WTC11 (cell line): ENCODE measurements around the gene MNAT1. TPM values are rescaled to one million over a fixed set of nuclear protein-coding genes. Genes with fewer than 3 reads are reported as not detected.

Experiments used
- FOXJ3 ChIP-seq: sonication (generic); formaldehyde crosslinking; IDR thresholded peaks from 2 replicates; pipeline ENCODE4 v1.9.0; 2021; ENCODE audit warnings: missing genetic modification reagents, mild to moderate bottlenecking, borderline replicate concordance
- JUN ChIP-seq: sonication (generic); formaldehyde crosslinking; IDR thresholded peaks from 2 replicates; pipeline ENCODE4 v1.8.0; 2023; ENCODE audit warnings: mild to moderate bottlenecking, missing genetic modification reagents
- MYBL2 ChIP-seq: sonication (generic); formaldehyde crosslinking; IDR thresholded peaks from 2 replicates; pipeline ENCODE4 v1.8.1; 2023; ENCODE audit warnings: mild to moderate bottlenecking, moderate library complexity, missing genetic modification reagents
- NFATC4 ChIP-seq: fragments of 250-450 bp; sonication (Bioruptor Pico); IDR thresholded peaks from 2 replicates; pipeline ENCODE4 v1.9.0; 2021; ENCODE audit warnings: mild to moderate bottlenecking
- OVOL2 ChIP-seq: fragments of 250-450 bp; sonication (Bioruptor Pico); IDR thresholded peaks from 2 replicates; pipeline ENCODE4 v1.9.0; 2021; ENCODE audit warnings: mild to moderate bottlenecking, borderline replicate concordance
- PRRX2 ChIP-seq: fragments of 250-450 bp; sonication (Bioruptor Pico); IDR thresholded peaks from 2 replicates; pipeline ENCODE4 v1.8.0; 2021; ENCODE audit warnings: mild to moderate bottlenecking
- RELA ChIP-seq: sonication (generic); formaldehyde crosslinking; IDR thresholded peaks from 2 replicates; pipeline ENCODE4 v1.8.1; 2022; ENCODE audit warnings: missing genetic modification reagents, mild to moderate bottlenecking, borderline replicate concordance
- RORB ChIP-seq: fragments of 250-450 bp; sonication (Bioruptor Pico); IDR thresholded peaks from 2 replicates; pipeline ENCODE4 v1.9.0; 2021; ENCODE audit warnings: mild to moderate bottlenecking
- TEAD4 ChIP-seq: sonication (generic); formaldehyde crosslinking; IDR thresholded peaks from 2 replicates; pipeline ENCODE4 v1.8.0; 2022; ENCODE audit warnings: mild to moderate bottlenecking, missing genetic modification reagents
- ZNF121 ChIP-seq: sonication (generic); formaldehyde crosslinking; IDR thresholded peaks from 2 replicates; pipeline ENCODE4 v1.8.0; 2023; ENCODE audit warnings: missing genetic modification reagents
- ZNF423 ChIP-seq: fragments of 250-450 bp; sonication (Bioruptor Pico); IDR thresholded peaks from 2 replicates; pipeline ENCODE4 v2.1.2; 2022; ENCODE audit warnings: mild to moderate bottlenecking, moderate library complexity
- total RNA-seq: library from RNA; stranded (reverse); gene quantifications from 3 replicates; pipeline ENCODE4 v1.2.3, GENCODE V29; 2021
- TF ChIP-seq, protein P1 (sequence below): fragments of 200-600 bp; IDR thresholded peaks from 2 replicates; pipeline ENCODE4 v1.8.0; 2022; ENCODE audit warnings: antibody characterized with exemption
- TF ChIP-seq, protein P2 (sequence below): sonication (generic); formaldehyde crosslinking; IDR thresholded peaks from 2 replicates; pipeline ENCODE4 v1.8.1; 2023; ENCODE audit warnings: mild to moderate bottlenecking, missing genetic modification reagents, moderate library complexity
- TF ChIP-seq, protein P3 (sequence below): sonication (generic); formaldehyde crosslinking; conservative IDR thresholded peaks from 2 replicates; pipeline ENCODE4 v1.8.1; 2023; ENCODE audit warnings: mild to moderate bottlenecking, low read depth, missing genetic modification reagents, moderate library complexity
- TF ChIP-seq, protein P4 (sequence below): sonication (generic); formaldehyde crosslinking; IDR thresholded peaks from 2 replicates; pipeline ENCODE4 v1.8.1; 2022; ENCODE audit warnings: low read depth, missing genetic modification reagents, borderline replicate concordance
- TF ChIP-seq, protein P5 (sequence below): fragments of 250-450 bp; sonication (Bioruptor Pico); IDR thresholded peaks from 2 replicates; pipeline ENCODE4 v2.1.2; 2022; ENCODE audit warnings: mild to moderate bottlenecking, moderate library complexity
- TF ChIP-seq, protein P6 (sequence below): fragments of 250-450 bp; sonication (Bioruptor Pico); IDR thresholded peaks from 2 replicates; pipeline ENCODE4 v1.9.0; 2021; ENCODE audit warnings: mild to moderate bottlenecking, borderline replicate concordance
- TF ChIP-seq, protein P7 (sequence below): sonication (generic); formaldehyde crosslinking; IDR thresholded peaks from 2 replicates; pipeline ENCODE4 v1.8.1; 2023; ENCODE audit warnings: mild to moderate bottlenecking, missing genetic modification reagents, borderline replicate concordance

The MNAT1 gene
- total RNA-seq, 1 experiment from 2014 or later, result 59.0 TPM

DNA sequence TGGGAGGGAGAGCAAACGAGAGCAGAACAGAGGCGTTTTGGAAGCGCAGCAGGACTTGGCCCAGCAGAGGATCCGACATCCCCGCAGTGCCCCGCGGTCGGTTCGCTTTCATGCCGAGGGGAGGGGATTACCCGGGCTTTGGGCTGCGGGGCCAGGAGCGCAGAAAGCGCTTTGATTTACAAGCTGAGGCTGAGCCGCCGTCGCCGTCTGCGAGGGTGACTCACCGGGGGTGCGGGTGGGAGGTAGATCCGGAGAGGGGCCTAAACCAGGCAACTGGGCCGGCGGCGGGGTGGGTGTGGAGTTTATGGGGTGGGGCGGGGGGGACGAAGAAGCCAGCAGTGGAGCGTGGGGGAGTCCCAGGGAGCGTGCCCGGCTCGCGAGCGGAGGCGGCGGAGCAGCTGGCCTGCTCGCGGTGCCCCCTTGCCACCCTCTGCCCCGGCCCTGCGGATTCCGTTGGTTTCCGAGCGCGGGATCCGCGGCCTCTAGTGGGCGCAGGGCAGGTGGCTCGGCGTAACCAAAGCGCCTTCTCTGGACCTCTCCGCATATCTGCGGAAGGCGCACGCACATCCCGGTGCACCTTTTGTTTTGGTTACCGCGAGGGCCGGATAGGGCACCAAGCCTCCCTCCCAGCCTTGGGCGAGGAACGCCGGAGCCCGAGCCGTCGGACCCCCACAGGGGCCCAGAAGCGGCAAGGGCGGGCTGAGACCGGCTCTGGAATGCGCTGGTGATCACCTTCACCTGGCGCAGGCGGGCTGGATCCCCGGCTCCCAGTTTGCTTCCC is 13.0 kb upstream of the MNAT1 start (continued):
- TF ChIP-seq, protein P1, sequence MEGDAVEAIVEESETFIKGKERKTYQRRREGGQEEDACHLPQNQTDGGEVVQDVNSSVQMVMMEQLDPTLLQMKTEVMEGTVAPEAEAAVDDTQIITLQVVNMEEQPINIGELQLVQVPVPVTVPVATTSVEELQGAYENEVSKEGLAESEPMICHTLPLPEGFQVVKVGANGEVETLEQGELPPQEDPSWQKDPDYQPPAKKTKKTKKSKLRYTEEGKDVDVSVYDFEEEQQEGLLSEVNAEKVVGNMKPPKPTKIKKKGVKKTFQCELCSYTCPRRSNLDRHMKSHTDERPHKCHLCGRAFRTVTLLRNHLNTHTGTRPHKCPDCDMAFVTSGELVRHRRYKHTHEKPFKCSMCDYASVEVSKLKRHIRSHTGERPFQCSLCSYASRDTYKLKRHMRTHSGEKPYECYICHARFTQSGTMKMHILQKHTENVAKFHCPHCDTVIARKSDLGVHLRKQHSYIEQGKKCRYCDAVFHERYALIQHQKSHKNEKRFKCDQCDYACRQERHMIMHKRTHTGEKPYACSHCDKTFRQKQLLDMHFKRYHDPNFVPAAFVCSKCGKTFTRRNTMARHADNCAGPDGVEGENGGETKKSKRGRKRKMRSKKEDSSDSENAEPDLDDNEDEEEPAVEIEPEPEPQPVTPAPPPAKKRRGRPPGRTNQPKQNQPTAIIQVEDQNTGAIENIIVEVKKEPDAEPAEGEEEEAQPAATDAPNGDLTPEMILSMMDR, result no peak
- TF ChIP-seq, protein P2, sequence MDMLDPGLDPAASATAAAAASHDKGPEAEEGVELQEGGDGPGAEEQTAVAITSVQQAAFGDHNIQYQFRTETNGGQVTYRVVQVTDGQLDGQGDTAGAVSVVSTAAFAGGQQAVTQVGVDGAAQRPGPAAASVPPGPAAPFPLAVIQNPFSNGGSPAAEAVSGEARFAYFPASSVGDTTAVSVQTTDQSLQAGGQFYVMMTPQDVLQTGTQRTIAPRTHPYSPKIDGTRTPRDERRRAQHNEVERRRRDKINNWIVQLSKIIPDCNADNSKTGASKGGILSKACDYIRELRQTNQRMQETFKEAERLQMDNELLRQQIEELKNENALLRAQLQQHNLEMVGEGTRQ (CRISPR knock-in tag), result no peak
- TF ChIP-seq TEAD4 (CRISPR knock-in tag) (no peak), ZNF121 (no peak), NFATC4 (CRISPR knock-in tag) (no peak), FOXJ3 (CRISPR knock-in tag) (no peak), JUN (no peak), OVOL2 (CRISPR knock-in tag) (no peak), RELA (CRISPR knock-in tag) (no peak), MYBL2 (CRISPR knock-in tag) (no peak), ZNF423 (CRISPR knock-in tag) (peak; percentile 49; the same call in 1 of the 2 replicates), RORB (CRISPR knock-in tag) (no peak), PRRX2 (CRISPR knock-in tag) (no peak)
- TF ChIP-seq, protein P3, sequence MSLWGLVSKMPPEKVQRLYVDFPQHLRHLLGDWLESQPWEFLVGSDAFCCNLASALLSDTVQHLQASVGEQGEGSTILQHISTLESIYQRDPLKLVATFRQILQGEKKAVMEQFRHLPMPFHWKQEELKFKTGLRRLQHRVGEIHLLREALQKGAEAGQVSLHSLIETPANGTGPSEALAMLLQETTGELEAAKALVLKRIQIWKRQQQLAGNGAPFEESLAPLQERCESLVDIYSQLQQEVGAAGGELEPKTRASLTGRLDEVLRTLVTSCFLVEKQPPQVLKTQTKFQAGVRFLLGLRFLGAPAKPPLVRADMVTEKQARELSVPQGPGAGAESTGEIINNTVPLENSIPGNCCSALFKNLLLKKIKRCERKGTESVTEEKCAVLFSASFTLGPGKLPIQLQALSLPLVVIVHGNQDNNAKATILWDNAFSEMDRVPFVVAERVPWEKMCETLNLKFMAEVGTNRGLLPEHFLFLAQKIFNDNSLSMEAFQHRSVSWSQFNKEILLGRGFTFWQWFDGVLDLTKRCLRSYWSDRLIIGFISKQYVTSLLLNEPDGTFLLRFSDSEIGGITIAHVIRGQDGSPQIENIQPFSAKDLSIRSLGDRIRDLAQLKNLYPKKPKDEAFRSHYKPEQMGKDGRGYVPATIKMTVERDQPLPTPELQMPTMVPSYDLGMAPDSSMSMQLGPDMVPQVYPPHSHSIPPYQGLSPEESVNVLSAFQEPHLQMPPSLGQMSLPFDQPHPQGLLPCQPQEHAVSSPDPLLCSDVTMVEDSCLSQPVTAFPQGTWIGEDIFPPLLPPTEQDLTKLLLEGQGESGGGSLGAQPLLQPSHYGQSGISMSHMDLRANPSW, result no peak
- TF ChIP-seq, protein P4, sequence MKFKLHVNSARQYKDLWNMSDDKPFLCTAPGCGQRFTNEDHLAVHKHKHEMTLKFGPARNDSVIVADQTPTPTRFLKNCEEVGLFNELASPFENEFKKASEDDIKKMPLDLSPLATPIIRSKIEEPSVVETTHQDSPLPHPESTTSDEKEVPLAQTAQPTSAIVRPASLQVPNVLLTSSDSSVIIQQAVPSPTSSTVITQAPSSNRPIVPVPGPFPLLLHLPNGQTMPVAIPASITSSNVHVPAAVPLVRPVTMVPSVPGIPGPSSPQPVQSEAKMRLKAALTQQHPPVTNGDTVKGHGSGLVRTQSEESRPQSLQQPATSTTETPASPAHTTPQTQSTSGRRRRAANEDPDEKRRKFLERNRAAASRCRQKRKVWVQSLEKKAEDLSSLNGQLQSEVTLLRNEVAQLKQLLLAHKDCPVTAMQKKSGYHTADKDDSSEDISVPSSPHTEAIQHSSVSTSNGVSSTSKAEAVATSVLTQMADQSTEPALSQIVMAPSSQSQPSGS (CRISPR knock-in tag), result no peak
- TF ChIP-seq, protein P5, sequence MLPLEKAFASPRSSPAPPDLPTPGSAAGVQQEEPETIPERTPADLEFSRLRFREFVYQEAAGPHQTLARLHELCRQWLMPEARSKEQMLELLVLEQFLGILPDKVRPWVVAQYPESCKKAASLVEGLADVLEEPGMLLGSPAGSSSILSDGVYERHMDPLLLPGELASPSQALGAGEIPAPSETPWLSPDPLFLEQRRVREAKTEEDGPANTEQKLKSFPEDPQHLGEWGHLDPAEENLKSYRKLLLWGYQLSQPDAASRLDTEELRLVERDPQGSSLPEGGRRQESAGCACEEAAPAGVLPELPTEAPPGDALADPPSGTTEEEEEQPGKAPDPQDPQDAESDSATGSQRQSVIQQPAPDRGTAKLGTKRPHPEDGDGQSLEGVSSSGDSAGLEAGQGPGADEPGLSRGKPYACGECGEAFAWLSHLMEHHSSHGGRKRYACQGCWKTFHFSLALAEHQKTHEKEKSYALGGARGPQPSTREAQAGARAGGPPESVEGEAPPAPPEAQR, result no peak
- TF ChIP-seq, protein P6, sequence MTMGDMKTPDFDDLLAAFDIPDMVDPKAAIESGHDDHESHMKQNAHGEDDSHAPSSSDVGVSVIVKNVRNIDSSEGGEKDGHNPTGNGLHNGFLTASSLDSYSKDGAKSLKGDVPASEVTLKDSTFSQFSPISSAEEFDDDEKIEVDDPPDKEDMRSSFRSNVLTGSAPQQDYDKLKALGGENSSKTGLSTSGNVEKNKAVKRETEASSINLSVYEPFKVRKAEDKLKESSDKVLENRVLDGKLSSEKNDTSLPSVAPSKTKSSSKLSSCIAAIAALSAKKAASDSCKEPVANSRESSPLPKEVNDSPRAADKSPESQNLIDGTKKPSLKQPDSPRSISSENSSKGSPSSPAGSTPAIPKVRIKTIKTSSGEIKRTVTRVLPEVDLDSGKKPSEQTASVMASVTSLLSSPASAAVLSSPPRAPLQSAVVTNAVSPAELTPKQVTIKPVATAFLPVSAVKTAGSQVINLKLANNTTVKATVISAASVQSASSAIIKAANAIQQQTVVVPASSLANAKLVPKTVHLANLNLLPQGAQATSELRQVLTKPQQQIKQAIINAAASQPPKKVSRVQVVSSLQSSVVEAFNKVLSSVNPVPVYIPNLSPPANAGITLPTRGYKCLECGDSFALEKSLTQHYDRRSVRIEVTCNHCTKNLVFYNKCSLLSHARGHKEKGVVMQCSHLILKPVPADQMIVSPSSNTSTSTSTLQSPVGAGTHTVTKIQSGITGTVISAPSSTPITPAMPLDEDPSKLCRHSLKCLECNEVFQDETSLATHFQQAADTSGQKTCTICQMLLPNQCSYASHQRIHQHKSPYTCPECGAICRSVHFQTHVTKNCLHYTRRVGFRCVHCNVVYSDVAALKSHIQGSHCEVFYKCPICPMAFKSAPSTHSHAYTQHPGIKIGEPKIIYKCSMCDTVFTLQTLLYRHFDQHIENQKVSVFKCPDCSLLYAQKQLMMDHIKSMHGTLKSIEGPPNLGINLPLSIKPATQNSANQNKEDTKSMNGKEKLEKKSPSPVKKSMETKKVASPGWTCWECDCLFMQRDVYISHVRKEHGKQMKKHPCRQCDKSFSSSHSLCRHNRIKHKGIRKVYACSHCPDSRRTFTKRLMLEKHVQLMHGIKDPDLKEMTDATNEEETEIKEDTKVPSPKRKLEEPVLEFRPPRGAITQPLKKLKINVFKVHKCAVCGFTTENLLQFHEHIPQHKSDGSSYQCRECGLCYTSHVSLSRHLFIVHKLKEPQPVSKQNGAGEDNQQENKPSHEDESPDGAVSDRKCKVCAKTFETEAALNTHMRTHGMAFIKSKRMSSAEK (CRISPR knock-in tag), result no peak
- TF ChIP-seq, protein P7, sequence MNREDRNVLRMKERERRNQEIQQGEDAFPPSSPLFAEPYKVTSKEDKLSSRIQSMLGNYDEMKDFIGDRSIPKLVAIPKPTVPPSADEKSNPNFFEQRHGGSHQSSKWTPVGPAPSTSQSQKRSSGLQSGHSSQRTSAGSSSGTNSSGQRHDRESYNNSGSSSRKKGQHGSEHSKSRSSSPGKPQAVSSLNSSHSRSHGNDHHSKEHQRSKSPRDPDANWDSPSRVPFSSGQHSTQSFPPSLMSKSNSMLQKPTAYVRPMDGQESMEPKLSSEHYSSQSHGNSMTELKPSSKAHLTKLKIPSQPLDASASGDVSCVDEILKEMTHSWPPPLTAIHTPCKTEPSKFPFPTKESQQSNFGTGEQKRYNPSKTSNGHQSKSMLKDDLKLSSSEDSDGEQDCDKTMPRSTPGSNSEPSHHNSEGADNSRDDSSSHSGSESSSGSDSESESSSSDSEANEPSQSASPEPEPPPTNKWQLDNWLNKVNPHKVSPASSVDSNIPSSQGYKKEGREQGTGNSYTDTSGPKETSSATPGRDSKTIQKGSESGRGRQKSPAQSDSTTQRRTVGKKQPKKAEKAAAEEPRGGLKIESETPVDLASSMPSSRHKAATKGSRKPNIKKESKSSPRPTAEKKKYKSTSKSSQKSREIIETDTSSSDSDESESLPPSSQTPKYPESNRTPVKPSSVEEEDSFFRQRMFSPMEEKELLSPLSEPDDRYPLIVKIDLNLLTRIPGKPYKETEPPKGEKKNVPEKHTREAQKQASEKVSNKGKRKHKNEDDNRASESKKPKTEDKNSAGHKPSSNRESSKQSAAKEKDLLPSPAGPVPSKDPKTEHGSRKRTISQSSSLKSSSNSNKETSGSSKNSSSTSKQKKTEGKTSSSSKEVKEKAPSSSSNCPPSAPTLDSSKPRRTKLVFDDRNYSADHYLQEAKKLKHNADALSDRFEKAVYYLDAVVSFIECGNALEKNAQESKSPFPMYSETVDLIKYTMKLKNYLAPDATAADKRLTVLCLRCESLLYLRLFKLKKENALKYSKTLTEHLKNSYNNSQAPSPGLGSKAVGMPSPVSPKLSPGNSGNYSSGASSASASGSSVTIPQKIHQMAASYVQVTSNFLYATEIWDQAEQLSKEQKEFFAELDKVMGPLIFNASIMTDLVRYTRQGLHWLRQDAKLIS (CRISPR knock-in tag), result no peak
